Thyroid gland (tissue), 4 donors: ENCODE results near the gene PTGES. TPM values are rescaled to one million over a fixed set of nuclear protein-coding genes. Genes with fewer than 3 reads are reported as not detected.
"Not testable (repeated sequence)": the region's sequence is repeated elsewhere in the genome, so short reads cannot be mapped to it uniquely, and the experiment has no call there.

ENCODE experiments used
- DNase-seq, 2 donors: peaks; one replicate each; pipeline ENCODE4 v3.0.0-alpha.2; 2019
- H3K27ac ChIP-seq, 3 donors: fragments of 200-600 bp; sonication (generic); 1 replicate in 2 of 3; 2 replicates in 1 of 3; pipeline ENCODE4 v1.5.1; 2016 to 2019; ENCODE audit warnings: mild to moderate bottlenecking in 1 of 3, moderate library complexity in 1 of 3
- H3K27me3 ChIP-seq: fragments of 200-600 bp; sonication (generic); one replicate; pipeline ENCODE4 v1.5.1; 2019
- H3K36me3 ChIP-seq, 2 donors: fragments of 200-600 bp; sonication (generic); one replicate each; pipeline ENCODE4 v1.5.1; 2016 to 2019
- H3K4me1 ChIP-seq, 2 donors: fragments of 200-600 bp; sonication (generic); one replicate each; pipeline ENCODE4 v1.5.1; 2017 to 2019
- H3K4me3 ChIP-seq, 3 donors: fragments of 200-600 bp; sonication (generic); replicated peaks in 1 of 3; 1 replicate in 2 of 3; 2 replicates in 1 of 3; pipeline ENCODE4 v1.5.1; 2016; ENCODE audit warnings: mild to moderate bottlenecking in 1 of 3
- H3K9me3 ChIP-seq: fragments of 200-600 bp; sonication (generic); one replicate; pipeline ENCODE4 v1.5.1; 2017
- POLR2A ChIP-seq, 2 donors: fragments of 450-650 bp; IDR thresholded peaks; one replicate each; pipeline ENCODE4 v1.6.1; 2017; ENCODE audit warnings: antibody characterized with exemption in 2 of 2, mild to moderate bottlenecking in 2 of 2, moderate library complexity in 1 of 2
- WGBS, 2 donors: methylation state at CpG; one replicate each; pipeline ENCODE4 v1.1.5; 2017; 5-methylcytosine and 5-hydroxymethylcytosine counted together
- intact Hi-C: fragments of 100-400 bp; cut with DNase I; formaldehyde crosslinking; loops from one replicate; pipeline ENCODE4 v1.15.1; 2023
- total RNA-seq, 4 donors: library from RNA; depleted of rRNA; stranded (reverse); fragments of >200 nt; gene quantifications; one replicate each; pipeline ENCODE4 v1.2.3, GENCODE V29; 2016
- TF ChIP-seq, protein P1 (sequence below), 6 experiments: fragments of 200-600 bp in 3 of 6; fragments of 450-650 bp in 3 of 6; sonication (generic) in 3 of 6; IDR thresholded peaks; one replicate each; pipeline ENCODE4 v1.5.1; 2016 to 2019; ENCODE audit warnings: antibody characterized with exemption in 6 of 6, mild to moderate bottlenecking in 2 of 6, inconsistent platforms in 1 of 6, moderate library complexity in 1 of 6

PTGES gene
- total RNA-seq, 4 donors from 2014 or later: 0.29 to 5.3 (median 2.3) TPM

- H3K36me3 ChIP-seq: no peaks in the 10 kb centered on the region
- H3K27me3 ChIP-seq: no peaks in the 10 kb centered on the region
- intact Hi-C loops: no loop called here
- H3K9me3 ChIP-seq: no peaks in the 10 kb centered on the region
- DNase-seq: no peak
- TF ChIP-seq, protein P1, sequence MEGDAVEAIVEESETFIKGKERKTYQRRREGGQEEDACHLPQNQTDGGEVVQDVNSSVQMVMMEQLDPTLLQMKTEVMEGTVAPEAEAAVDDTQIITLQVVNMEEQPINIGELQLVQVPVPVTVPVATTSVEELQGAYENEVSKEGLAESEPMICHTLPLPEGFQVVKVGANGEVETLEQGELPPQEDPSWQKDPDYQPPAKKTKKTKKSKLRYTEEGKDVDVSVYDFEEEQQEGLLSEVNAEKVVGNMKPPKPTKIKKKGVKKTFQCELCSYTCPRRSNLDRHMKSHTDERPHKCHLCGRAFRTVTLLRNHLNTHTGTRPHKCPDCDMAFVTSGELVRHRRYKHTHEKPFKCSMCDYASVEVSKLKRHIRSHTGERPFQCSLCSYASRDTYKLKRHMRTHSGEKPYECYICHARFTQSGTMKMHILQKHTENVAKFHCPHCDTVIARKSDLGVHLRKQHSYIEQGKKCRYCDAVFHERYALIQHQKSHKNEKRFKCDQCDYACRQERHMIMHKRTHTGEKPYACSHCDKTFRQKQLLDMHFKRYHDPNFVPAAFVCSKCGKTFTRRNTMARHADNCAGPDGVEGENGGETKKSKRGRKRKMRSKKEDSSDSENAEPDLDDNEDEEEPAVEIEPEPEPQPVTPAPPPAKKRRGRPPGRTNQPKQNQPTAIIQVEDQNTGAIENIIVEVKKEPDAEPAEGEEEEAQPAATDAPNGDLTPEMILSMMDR (IDR thresholded peaks at IDR 0.05): no peak
- TF ChIP-seq POLR2A (IDR thresholded peaks at IDR 0.05): no peak
- no peak overlapping the region for H3K4me3 ChIP-seq
- 91 to 93% methylated on average over 6 of the region's 6 CpGs for WGBS, 2 donors
- peaks cover 12 to 18% of the 10 kb centered on the region in 2 donors for H3K4me1 ChIP-seq
- H3K27ac ChIP-seq: no peak overlapping the region
These were observed 3.3 kb downstream of the PTGES start for GRCh38 chr9:129749575-129749974.

GRCh38 chr9:129749052-129749451 is 3.8 kb downstream of the PTGES start:
- H3K9me3 ChIP-seq, H3K27ac ChIP-seq, DNase-seq, H3K36me3 ChIP-seq, H3K4me3 ChIP-seq, H3K27me3 ChIP-seq, intact Hi-C loops: not testable (repeated sequence)
- H3K4me1 ChIP-seq: peaks cover 12 to 18% of the 10 kb centered on the region in 2 donors
- WGBS, 2 donors: 88 to 92% methylated on average over 4 of the region's 4 CpGs

GRCh38 chr9:129748249-129748648 is 4.6 kb downstream of the PTGES start:
- DNase-seq: no peak
- peaks cover 12 to 16% of the 10 kb centered on the region in 2 donors for H3K4me1 ChIP-seq
- WGBS, 2 donors: 84 to 86% methylated on average over 5 of the region's 5 CpGs
- H3K9me3 ChIP-seq: no peaks in the 10 kb centered on the region
- H3K27ac ChIP-seq: no peak overlapping the region
- H3K36me3 ChIP-seq: no peaks in the 10 kb centered on the region
- intact Hi-C loops: no loop called here
- H3K4me3 ChIP-seq: no peak overlapping the region
- no peaks in the 10 kb centered on the region for H3K27me3 ChIP-seq
- TF ChIP-seq, protein P1 (IDR thresholded peaks at IDR 0.05): no peak
- no peak for TF ChIP-seq POLR2A (IDR thresholded peaks at IDR 0.05)

GRCh38 chr9:129746092-129746777 is 6.6 kb downstream of the PTGES start:
- 74 to 80% methylated on average over 9 of the region's 9 CpGs for WGBS, 2 donors
- no peaks in the 10 kb centered on the region for H3K36me3 ChIP-seq
- H3K4me3 ChIP-seq: no peak overlapping the region
- no peaks in the 10 kb centered on the region for H3K4me1 ChIP-seq
- no peak overlapping the region for H3K27ac ChIP-seq
- intact Hi-C loops: no loop called here
- H3K9me3 ChIP-seq: no peaks in the 10 kb centered on the region
- no peaks in the 10 kb centered on the region for H3K27me3 ChIP-seq
- TF ChIP-seq, protein P1 (IDR thresholded peaks at IDR 0.05): no peak
- no peak for TF ChIP-seq POLR2A (IDR thresholded peaks at IDR 0.05)
- DNase-seq: no peak

- Histone ChIP-seq H3K27ac (no peak overlapping the region), H3K9me3 (no peaks in the 10 kb centered on the region), H3K27me3 (no peaks in the 10 kb centered on the region), H3K4me1 (no peaks in the 10 kb centered on the region), H3K4me3 (no peak overlapping the region), H3K36me3 (no peaks in the 10 kb centered on the region)
- no peak for DNase-seq
- no peak for TF ChIP-seq POLR2A (IDR thresholded peaks at IDR 0.05)
- TF ChIP-seq, protein P1 (IDR thresholded peaks at IDR 0.05): no peak
- intact Hi-C loops: no loop called here
- WGBS, 2 donors: 90 to 91% methylated on average over 7 of the region's 7 CpGs
These were observed 7.6 kb downstream of the PTGES start for GRCh38 chr9:129745200-129745599.
